Cardiac septum (tissue), 1 donor: ENCODE data around the gene BCAS3. TPM values are rescaled to one million over a fixed set of nuclear protein-coding genes. Genes with fewer than 3 reads are reported as not detected.
A peak's percentile ranks its signal among the peaks of the same experiment; 100 is the strongest.

ENCODE experiments used
- DNase-seq: peaks from one replicate; pipeline ENCODE4 v3.0.0-alpha.2; 2020; ENCODE audit warnings: low spot score
- intact Hi-C: fragments of 100-400 bp; cut with DNase I; formaldehyde crosslinking; loops from one replicate; pipeline ENCODE4 v1.14.0; 2022
- total RNA-seq: library from RNA; stranded (reverse); fragmentation: NEBNext Ultra II Directional; extraction: Animal tissue kit (Norgen Biotek cat#: 25700); gene quantifications from one replicate; pipeline ENCODE4 v1.2.1, GENCODE V29; 2021
- donor health status: DM: no; HTN: no; CAD: no.

The BCAS3 gene
- total RNA-seq, 1 donor from 2014 or later: 14.8 TPM

GRCh38 chr17:61366715-61367413 lies 689.2 kb downstream of the BCAS3 start:
- intact Hi-C loops: no loop called here
- peak; percentile 81 for DNase-seq

- intact Hi-C loops: no loop called here
- no peak for DNase-seq
Observed at GRCh38 chr17:61368049-61368831, 690.6 kb downstream of the BCAS3 start.

GRCh38 chr17:61368832-61369450 lies 691.3 kb downstream of the BCAS3 start:
- no peak for DNase-seq
- intact Hi-C loops: no loop called here

- intact Hi-C loops: no loop called here
- DNase-seq: no peak
Observed at GRCh38 chr17:61369751-61370150, 692.1 kb downstream of the BCAS3 start.

- intact Hi-C loops: no loop called here
Observed at GRCh38 chr17:61371179-61371578, 693.5 kb downstream of the BCAS3 start.

GRCh38 chr17:61371606-61372005 lies 694.0 kb downstream of the BCAS3 start:
- intact Hi-C loops: no loop called here
- DNase-seq: no peak

More at GRCh38 chr17:61371179-61371578, 693.5 kb downstream of the BCAS3 start:
- no peak for DNase-seq

GRCh38 chr17:61372436-61372835 lies 694.8 kb downstream of the BCAS3 start:
- intact Hi-C loops: no loop called here

GRCh38 chr17:61376931-61377838 lies 699.5 kb downstream of the BCAS3 start:
- no peak for DNase-seq
- intact Hi-C loops: no loop called here

More at GRCh38 chr17:61372436-61372835, 694.8 kb downstream of the BCAS3 start:
- DNase-seq: no peak

GRCh38 chr17:61378658-61379456 lies 701.2 kb downstream of the BCAS3 start:
- DNase-seq: no peak
- intact Hi-C loops: no loop called here

- intact Hi-C loops: no loop called here
- no peak for DNase-seq
Observed at GRCh38 chr17:61379457-61380216, 702.0 kb downstream of the BCAS3 start.

GRCh38 chr17:61380217-61380835 lies 702.7 kb downstream of the BCAS3 start:
- intact Hi-C loops: no loop called here
- DNase-seq: no peak

- intact Hi-C loops: no loop called here
- no peak for DNase-seq
Observed at GRCh38 chr17:61380836-61381525, 703.3 kb downstream of the BCAS3 start.

- intact Hi-C loops: no loop called here
Observed at GRCh38 chr17:61381537-61381936, 703.9 kb downstream of the BCAS3 start.

GRCh38 chr17:61382796-61383688 lies 705.4 kb downstream of the BCAS3 start:
- DNase-seq: no peak
- intact Hi-C loops: no loop called here

More at GRCh38 chr17:61381537-61381936, 703.9 kb downstream of the BCAS3 start:
- DNase-seq: no peak

- intact Hi-C loops: no loop called here
- no peak for DNase-seq
Observed at GRCh38 chr17:61383689-61384201, 706.1 kb downstream of the BCAS3 start.

GRCh38 chr17:61384354-61384691 lies 706.7 kb downstream of the BCAS3 start:
- intact Hi-C loops: no loop called here
- no peak for DNase-seq
